ENCODE results near the gene GRAP. TPM values are rescaled to one million over a fixed set of nuclear protein-coding genes. Genes with fewer than 3 reads are reported as not detected.

Gene GRAP
- total RNA-seq, 1 experiment from 2014 or later = 0.69 TPM

DNA sequence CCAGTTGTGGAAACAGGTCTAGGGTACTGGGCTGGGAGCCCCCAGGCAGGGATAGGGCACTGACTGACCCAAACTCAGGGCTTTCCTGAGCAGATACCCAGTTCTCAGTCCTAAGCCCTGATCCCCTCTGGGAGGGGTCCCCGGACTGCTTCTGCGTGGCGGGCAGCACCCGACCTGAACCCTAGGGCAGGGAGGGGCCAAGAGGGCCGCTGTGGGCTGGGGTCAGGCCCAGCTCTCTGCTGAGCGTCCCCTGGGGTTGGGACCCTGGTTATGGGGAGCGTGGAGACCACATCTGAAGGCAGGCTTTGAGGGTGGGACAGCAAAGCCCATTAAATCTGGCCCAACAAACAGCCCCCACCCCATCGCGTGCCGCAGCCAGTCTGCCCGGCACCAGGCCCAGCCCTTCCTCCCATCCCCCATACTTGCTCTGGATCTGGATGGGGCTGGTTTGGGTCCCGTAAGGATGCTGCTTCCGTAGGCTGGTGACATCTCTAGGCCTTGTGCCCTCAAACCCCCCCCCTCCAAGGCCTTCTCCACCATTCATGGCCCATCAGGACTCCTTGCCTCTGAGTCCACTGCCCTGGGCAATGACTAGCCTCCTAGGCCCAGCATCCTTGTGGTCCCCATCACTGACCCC is 41.5 kb downstream of the GRAP start:
- H3K9me3 ChIP-seq (replicated peaks) = peaks cover 7% of the 10 kb centered on the region
- no peak overlapping the region for H3K27ac ChIP-seq
- peaks cover 11% of the 10 kb centered on the region for H3K4me1 ChIP-seq
- DNase-seq = no peak
- H3K36me3 ChIP-seq = no peaks in the 10 kb centered on the region
- H3K4me3 ChIP-seq = peak overlapping the region; percentile 49
- H3K27me3 ChIP-seq = no peaks in the 10 kb centered on the region; the same call in 1 of the 2 replicates

DNA sequence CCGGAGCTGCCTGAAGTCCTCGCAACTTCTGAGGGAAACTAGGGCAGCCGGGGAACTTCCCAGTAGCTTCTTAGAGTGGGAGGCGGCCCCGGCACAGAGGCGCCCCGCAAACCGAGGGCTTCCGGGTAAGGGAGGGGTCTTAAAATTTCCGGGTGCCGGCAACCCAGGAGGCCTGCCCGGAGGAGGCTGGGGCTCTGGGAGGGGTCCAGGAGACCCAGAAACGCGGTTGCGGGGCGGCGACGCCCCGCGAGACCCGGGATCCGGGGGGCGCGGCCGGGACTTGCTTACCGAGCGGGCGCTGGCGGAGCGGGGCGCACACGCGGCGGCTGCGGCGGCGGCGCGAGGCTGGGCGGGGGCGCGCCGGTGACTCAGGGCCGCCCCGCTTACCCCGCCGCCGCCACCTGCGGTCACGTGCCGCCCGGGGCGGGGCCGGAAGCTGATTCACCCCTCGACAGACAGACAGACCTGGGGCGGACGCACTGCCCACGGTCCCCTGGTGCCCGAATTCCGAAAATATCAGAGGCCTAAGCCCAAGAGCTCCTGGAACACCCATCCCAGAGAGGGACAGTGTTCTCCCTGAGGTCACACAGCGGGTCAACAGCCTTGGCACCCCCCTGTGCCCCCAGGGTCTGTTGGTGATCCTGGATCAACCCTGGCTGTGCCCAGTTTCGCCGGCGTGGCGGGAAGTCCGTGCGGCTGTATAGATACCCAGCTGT is 42.2 kb downstream of the GRAP start, which contains the start of gene FAM83G:
Gene FAM83G, minus strand, starts transcription at position 344 of the 716 bp plus-strand sequence. CDS start 723 bp downstream, outside the sequence.
- Histone ChIP-seq H3K9me3 (replicated peaks) (peaks cover 7% of the 10 kb centered on the region), H3K36me3 (no peaks in the 10 kb centered on the region), H3K27me3 (no peaks in the 10 kb centered on the region; the same call in 1 of the 2 replicates), H3K4me3 (peak within 1 kb of the TSS; percentile 49), H3K4me1 (peaks cover 11% of the 10 kb centered on the region), H3K27ac (no peak within 1 kb of the TSS)
- DNase-seq = peak; percentile 65 to 68

DNA sequence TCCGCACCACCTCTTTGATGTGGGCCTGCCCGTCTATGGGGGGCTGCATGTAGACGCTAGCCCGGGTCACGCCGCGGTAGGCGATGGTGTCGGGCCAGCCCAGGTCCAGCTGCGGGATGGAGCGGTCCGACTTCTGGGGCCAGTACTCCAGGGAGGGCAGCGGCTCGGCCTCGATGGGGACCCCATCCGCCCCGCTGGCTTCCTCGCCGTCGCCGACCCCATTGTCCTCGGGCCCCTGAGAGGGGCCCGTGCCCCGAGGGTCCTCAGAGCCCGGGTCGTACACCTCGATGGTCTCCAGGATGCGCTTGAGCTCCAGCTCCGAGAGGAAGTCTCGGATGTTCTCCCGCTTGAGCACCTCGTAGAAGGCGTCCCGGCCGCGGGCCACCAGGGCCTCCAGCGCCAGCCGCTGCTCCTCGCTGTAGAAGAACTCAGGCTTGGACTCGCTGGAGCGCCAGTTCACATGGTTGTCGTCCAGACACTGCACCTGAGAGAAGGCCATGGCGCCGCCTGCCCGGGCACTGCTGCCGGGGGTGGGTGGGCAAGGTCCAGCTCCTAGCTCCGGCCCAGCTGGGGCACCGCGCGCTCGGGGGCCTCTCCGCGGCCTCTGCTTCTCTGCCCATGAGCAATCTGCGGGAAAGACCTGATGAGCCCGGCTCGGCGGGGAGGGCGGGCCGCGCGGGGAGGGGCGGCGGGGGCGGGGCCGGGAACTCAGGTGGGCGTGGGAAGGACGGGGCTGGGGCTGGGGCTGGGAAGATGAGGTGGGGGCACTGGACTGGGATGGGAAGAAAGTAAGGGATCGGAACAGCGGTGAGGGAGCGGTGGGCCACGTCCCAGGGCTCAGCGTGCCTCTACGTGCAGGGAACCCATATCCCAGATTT is 43.0 kb downstream of the GRAP start:
- Histone ChIP-seq H3K4me1 (peaks cover 11% of the 10 kb centered on the region), H3K36me3 (no peaks in the 10 kb centered on the region), H3K4me3 (peak overlapping the region; percentile 49), H3K9me3 (replicated peaks) (peaks cover 7% of the 10 kb centered on the region), H3K27me3 (no peaks in the 10 kb centered on the region), H3K27ac (no peak overlapping the region)
- no peak for DNase-seq

DNA sequence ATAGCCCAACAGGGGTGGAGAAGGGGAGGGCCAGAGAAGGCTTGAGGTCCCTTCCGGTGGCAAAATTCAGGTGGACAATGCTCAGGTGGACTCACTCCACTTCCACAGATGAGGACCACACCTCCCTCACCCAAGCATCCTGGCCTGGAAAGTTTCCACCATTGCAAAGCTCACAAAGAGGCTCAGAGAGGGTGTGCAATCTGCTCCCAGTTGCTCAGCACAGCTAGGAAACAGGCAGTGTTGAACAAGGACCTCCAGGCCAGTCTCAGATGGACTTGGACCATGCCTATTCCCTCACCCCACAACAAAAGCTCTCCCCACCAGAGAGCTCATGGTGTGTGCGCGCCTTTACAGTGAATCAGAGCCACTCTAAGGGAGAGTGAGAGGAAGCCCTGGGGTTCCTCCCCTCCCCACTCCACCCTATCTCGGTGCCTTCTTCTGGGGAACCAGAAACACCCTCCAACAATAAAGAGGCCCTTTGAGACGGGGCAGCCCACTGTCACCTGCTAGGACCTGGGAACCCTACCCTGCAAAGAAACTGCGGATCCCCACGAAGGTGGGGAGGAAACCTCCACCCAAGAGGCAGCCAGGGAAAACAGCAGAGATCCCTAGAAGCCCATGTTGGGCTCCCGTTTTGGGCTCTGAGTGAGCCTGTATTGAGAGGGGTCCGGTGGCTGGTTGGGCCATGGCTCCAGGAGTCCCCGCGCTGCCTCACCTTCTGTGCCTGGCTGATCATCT is 43.8 kb downstream of the GRAP start:
- Histone ChIP-seq H3K9me3 (replicated peaks) (peaks cover 7% of the 10 kb centered on the region), H3K4me3 (no peak overlapping the region), H3K4me1 (peaks cover 11% of the 10 kb centered on the region), H3K27ac (no peak overlapping the region), H3K36me3 (no peaks in the 10 kb centered on the region), H3K27me3 (no peaks in the 10 kb centered on the region)
- DNase-seq = no peak

DNA sequence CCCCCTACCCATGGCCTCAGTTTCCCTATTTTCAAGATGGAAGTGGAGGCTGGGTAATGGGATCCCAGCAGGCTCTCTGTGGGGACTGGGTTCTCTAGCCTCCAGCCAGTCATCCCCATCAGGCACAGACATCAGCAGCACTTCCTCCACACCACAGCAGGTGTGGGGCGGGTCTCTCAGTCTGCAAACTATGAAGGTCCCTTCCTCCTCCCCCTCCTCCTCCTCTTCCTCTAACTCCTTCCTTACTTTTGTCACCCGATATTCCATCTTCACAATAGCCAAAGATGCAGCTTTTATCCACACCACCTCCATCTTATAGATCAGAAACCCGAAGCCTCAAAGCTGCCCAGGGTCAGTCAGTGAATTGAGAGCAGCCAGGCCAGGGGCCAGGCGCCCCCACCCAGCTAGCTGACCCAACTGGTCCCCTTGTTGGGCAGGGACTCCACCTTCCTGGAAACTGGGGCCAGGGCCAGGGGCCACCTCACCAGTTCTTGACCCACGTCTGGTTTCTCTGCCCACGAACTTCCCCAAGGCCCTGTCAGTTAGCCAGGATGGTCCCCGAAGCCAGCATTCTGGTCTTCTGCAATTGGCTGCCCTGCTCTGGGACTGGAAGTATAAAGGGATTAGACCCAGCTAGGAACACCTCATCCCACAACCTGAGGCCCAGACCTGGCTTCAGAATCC is 44.7 kb downstream of the GRAP start:
- no peak overlapping the region for H3K27ac ChIP-seq
- no peak overlapping the region for H3K4me3 ChIP-seq
- H3K4me1 ChIP-seq = peaks cover 11% of the 10 kb centered on the region
- H3K9me3 ChIP-seq (replicated peaks) = peaks cover 7% of the 10 kb centered on the region
- H3K36me3 ChIP-seq = no peaks in the 10 kb centered on the region
- no peaks in the 10 kb centered on the region for H3K27me3 ChIP-seq
- no peak for DNase-seq

DNA sequence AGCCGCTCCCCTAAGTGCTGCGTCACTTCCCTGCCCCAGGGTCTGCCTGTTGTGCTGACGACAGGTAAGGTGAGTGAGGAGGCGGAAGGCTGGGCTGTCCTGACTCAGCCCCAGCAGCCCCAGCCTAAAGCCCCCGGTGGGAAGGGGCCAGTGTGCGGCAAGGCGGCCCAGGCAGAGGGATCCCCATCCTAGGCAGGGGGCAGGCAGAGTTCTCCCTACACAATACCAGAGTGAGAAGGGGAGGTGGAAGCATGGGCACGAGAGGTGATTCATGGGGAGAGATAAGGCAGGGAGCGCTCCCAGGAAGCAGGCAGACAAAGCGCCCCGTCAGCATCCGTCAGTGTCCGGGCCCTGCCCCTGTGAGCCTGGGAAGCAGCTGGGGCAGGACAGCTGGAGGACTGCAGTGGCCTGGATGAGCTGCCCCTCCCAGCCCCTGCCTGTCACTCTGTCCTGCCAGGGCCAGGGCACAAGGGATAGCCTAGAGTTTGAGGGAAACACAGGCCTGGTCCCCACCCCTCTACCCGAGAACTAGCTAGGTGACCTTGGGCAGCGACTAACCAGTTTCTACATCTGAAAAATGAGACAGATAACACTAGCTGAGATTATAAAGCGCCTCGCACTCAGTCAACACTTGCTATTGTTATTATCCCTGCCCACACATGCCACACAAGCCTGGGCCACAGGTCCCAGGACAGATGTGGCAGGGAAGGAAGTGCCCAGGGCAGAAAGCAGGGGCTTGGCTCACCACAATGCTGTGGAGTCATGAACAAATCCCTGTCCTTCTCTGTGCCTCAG is 46.0 kb downstream of the GRAP start:
- Histone ChIP-seq H3K4me3 (peak overlapping the region; percentile 12), H3K36me3 (no peaks in the 10 kb centered on the region), H3K4me1 (peaks cover 11% of the 10 kb centered on the region), H3K27ac (peak overlapping the region; percentile 46), H3K9me3 (replicated peaks) (no peaks in the 10 kb centered on the region), H3K27me3 (no peaks in the 10 kb centered on the region)
- peak; percentile 94 to 96 for DNase-seq

DNA sequence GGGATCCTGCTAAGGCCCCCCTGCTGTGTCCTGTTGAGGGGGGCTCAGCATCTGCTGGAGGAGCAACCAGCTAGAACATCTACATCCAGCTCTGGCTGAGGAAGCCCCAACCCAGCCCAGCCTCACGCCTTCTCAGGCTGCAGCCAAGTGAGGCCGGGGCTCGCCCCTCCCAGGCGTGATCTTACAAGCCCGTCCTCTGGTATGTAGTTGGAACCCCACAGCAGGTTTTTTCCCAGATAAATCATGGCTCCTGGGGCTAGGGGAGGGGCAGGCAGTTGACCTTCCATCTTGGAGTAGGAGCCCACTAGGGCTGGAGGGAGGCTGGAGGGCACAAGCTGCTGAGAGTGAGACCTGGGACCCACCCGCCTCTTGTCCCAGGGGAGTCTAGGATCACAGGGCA is 46.8 kb downstream of the GRAP start:
- H3K27ac ChIP-seq = no peak overlapping the region
- H3K4me3 ChIP-seq = no peak overlapping the region
- H3K9me3 ChIP-seq (replicated peaks) = peaks cover 5% of the 10 kb centered on the region; the same call in 1 of the 2 replicates
- H3K4me1 ChIP-seq = peaks cover 11% of the 10 kb centered on the region
- H3K27me3 ChIP-seq = no peaks in the 10 kb centered on the region
- DNase-seq = no peak
- no peaks in the 10 kb centered on the region for H3K36me3 ChIP-seq

DNA sequence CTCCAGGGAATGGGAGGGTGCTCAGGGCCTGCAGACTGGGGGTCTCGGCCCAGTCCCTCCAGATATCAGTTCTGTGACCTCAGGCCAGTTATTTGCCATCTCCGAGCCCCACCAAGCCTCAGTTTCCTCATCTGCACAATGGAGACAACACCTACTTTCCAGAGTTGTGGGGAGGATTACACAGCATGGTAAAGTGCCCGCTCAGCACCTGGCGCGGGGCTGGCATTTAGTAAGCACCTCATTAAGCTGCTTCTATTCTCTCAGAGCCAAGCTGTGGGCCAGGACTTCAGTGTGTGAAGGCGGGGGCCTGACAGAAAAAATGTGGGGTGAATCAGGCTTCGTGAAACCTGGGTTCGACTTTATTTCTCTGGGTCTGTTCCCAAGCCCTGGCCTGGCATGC is 47.4 kb downstream of the GRAP start:
- Histone ChIP-seq H3K36me3 (no peaks in the 10 kb centered on the region), H3K27me3 (no peaks in the 10 kb centered on the region), H3K4me3 (no peak overlapping the region), H3K4me1 (peaks cover 11% of the 10 kb centered on the region), H3K27ac (no peak overlapping the region), H3K9me3 (replicated peaks) (peaks cover 8% of the 10 kb centered on the region)
- no peak for DNase-seq

DNA sequence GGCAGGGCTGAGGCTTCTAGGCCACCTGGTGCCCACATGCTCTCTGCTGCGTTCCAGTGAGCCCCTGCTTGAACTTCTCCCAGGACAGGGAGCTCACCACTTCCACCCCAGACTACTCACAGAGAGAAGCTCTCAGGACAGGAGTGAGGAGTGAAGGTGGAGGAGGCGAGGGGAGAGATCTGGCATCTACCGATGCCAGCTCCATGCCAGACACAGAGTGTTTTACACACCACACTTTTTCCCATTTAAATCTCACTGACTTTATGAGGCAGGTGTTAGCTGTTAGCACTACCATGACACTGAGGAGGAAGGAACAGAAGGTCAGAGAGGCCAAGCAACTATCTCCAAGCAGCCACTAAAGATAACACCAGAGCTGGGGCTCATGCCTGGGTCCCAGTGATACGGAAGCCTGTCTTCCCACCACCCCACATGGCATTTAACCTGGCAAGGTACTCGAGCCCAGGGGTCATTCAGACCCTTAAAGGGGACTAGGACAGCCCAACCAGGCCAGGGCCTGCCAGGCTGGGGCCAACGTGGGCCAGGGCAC is 49.0 kb downstream of the GRAP start:
- Histone ChIP-seq H3K27me3 (no peaks in the 10 kb centered on the region), H3K4me1 (peaks cover 11% of the 10 kb centered on the region), H3K36me3 (no peaks in the 10 kb centered on the region), H3K9me3 (replicated peaks) (peaks cover 8% of the 10 kb centered on the region), H3K4me3 (no peak overlapping the region), H3K27ac (no peak overlapping the region)
- no peak for DNase-seq

DNA sequence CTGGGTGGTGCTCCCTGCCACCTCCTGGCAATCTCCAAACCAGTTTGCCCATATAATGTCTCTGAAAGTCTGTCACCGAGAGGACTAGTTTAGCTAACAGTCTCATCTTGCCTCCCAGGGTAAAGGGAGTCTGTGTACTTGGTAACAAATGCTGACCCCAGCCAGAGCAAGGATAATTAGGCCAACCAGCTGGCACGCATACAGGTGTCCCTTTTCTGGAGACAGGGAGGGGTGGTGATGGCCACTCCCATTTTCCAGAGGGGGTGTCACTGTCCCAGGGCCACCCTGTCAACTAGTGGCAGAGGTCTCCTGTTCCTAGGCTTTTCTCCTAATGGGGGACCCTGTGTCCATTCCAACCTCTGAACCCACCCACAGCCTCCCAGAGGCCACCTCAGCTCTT is 50.3 kb downstream of the GRAP start:
- no peaks in the 10 kb centered on the region for H3K27me3 ChIP-seq
- H3K4me1 ChIP-seq = peaks cover 11% of the 10 kb centered on the region
- H3K27ac ChIP-seq = no peak overlapping the region
- H3K36me3 ChIP-seq = no peaks in the 10 kb centered on the region
- H3K4me3 ChIP-seq = no peak overlapping the region
- peaks cover 8% of the 10 kb centered on the region for H3K9me3 ChIP-seq (replicated peaks)
- DNase-seq = no peak

DNA sequence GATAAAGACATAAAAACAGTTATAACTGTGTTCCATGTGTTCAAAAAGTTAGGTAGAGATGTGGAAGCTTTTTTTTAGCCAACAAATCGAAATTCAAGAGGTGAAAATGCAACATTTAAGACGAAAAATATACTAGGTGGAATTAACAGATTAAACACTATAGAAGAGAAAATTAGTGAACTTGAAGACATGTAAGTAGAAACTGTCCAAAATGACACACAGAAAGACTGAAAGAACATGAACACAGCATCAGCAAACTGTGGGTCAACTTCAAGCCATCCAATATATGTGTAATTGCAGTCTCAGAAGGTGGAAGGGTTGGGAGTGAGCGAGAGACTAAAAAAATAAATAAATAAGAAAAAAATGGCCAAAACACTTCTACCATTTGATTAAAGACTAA is 51.5 kb downstream of the GRAP start:
- H3K9me3 ChIP-seq (replicated peaks) = peaks cover 8% of the 10 kb centered on the region
- DNase-seq = no peak
- no peaks in the 10 kb centered on the region for H3K36me3 ChIP-seq
- no peak overlapping the region for H3K4me3 ChIP-seq
- H3K4me1 ChIP-seq = peaks cover under 1% of the 10 kb centered on the region; the same call in 1 of the 2 replicates
- no peak overlapping the region for H3K27ac ChIP-seq
- no peaks in the 10 kb centered on the region for H3K27me3 ChIP-seq

DNA sequence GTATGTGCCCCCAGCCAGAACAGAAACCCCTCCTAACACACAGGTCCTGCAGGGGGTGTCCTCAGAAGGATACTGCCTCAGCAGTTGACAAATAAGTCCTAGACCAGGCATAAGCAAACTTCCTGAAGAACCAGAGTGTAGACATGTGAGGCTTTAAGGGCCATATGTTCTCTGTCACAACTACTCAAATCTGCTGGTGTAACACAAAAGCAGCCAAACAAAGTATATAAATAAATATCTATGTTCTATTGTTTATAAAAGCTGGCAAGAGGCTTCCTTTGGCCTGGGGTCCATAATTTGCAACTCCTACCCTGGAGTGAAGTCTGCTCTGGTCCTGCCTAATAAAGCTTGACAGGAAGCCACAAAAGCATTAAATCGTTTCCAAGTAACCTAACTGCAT is 52.1 kb downstream of the GRAP start:
- H3K4me1 ChIP-seq = no peaks in the 10 kb centered on the region
- no peak for DNase-seq
- H3K27me3 ChIP-seq = no peaks in the 10 kb centered on the region
- no peaks in the 10 kb centered on the region for H3K36me3 ChIP-seq
- H3K4me3 ChIP-seq = no peak overlapping the region
- H3K27ac ChIP-seq = no peak overlapping the region
- peaks cover 8% of the 10 kb centered on the region for H3K9me3 ChIP-seq (replicated peaks)

DNA sequence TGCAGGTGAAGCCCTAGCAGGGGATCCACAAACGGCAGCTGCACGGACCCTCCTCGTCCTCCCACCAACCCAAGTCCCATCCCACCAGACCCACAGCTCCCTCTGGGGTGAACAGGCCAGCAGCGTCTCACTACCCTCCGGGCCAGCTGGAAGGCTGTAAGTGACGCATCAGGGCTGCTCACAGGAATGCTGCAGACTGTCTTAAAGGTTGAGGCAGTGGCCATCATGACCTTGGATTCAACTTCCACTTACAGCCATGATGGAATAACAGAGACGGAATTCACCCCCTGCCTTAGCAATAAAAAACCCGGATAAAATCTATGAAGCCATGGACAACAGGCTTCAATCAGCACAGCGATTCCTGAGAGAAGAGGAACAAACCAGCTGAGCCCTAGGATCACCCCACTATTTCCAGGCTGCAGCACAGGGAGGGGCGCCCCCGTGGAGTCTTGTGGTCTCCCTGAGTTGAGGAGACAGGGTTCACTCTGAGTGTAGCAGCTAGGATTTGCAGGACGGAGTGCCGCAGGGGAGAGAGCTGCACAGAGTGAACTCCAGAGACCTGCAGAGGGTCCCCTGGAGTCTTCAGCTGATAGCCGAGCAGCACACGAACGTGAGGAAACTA is 52.7 kb downstream of the GRAP start:
- Histone ChIP-seq H3K4me1 (no peaks in the 10 kb centered on the region), H3K27me3 (no peaks in the 10 kb centered on the region), H3K27ac (no peak overlapping the region), H3K9me3 (replicated peaks) (peaks cover 8% of the 10 kb centered on the region), H3K4me3 (no peak overlapping the region), H3K36me3 (no peaks in the 10 kb centered on the region)
- DNase-seq = no peak

All from SJCRH30 (cell line).